GM18508 (cell line): ENCODE data around the gene PTPA.
"Not testable (repeated sequence)": the region's sequence is repeated elsewhere in the genome, so short reads cannot be mapped to it uniquely, and the experiment has no call there.

Experiments
- ATAC-seq: cut with Tn5 transposase; IDR thresholded peaks from one replicate; pipeline ENCODE4 v1.9.1; 2021; ENCODE audit warnings: moderate number of reproducible peaks; ENCODE audit not compliant: insufficient read depth, unreplicated experiment

Gene PTPA

GRCh38 chr9:129108083-129108804 lies 3.0 kb upstream of the PTPA start:
- ATAC-seq: no peak

- ATAC-seq: no peak
Measured at GRCh38 chr9:129108805-129109536, 2.2 kb upstream of the PTPA start.

DNA sequence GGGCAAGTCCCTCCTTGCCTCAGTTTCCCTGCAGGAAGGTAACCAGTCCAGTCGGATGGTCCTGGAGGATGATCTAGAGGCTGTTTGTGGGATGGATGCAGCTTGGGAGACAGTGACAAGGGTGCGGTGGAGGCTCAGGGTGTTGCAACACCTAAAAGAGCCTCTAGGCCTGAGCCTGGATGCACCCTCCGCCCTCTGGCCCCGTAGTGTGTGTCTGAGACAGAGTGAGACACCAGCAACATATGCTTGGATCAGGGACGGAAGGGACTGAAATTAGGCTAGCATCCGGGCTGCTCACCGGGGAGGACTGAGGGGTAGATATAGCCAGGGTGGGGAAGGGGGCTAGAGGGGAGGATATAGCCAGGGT lies 1.7 kb upstream of the PTPA start:
- ATAC-seq: no peak

- no peak for ATAC-seq
Measured at GRCh38 chr9:129109952-129110739, 1.1 kb upstream of the PTPA start.

- ATAC-seq: no peak
Measured at GRCh38 chr9:129111528-129112151, 425 bp downstream of the PTPA start.

DNA sequence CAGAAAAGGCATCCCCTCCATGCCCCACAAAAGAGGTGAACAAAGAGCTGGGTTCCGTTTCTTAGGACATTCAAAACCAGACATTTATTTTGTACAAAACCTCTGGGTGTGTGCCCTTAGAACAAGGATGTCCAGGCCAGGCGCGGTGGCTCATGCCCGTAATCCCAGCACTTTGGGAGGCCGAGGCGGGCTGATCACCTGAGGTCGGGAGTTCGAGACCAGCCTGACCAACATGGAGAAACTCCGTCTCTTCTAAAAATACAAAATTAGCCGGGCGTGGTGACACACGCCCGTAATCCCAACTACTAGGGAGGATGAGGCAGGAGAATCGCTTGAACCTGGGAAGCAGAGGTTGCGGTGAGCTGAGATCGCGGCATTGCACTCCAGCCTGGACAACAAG lies 1.3 kb downstream of the PTPA start:
- ATAC-seq: not testable (repeated sequence)

DNA sequence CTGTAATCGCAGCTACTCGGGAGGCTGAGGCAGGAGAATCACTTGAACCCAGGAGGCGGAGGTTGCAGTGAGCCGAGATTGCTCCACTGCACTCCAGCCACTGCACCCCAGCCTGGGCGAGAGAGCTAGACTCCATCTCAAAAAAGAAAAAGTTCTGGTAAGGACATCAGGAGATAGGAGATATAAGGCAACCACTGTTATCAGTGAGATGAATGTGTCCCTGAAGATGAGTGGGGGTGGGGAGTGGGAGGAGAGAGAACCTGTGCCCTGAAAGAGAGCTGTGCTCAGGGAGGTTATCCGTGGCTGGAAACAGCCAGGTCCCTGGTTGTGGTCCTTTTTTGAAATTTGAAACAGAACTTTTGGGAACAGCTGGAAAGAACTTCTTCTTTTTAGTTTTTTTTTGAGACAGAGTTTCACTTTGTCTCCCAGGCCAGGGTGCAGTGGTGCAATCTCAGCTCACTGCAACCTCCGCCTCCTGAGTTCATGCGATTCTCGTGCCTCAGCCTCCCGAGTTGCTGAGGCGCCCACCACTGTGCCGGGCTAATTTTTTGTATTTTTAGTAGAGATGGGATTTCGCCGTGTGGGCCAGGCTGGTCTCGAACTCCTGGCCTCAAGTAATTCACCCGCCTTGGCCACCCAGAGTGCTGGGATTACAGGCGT lies 2.6 kb downstream of the PTPA start:
- no peak for ATAC-seq

- no peak for ATAC-seq
Measured at GRCh38 chr9:129118799-129119198, 7.6 kb downstream of the PTPA start.

- ATAC-seq: no peak
Measured at GRCh38 chr9:129121483-129121882, 10.3 kb downstream of the PTPA start.

DNA sequence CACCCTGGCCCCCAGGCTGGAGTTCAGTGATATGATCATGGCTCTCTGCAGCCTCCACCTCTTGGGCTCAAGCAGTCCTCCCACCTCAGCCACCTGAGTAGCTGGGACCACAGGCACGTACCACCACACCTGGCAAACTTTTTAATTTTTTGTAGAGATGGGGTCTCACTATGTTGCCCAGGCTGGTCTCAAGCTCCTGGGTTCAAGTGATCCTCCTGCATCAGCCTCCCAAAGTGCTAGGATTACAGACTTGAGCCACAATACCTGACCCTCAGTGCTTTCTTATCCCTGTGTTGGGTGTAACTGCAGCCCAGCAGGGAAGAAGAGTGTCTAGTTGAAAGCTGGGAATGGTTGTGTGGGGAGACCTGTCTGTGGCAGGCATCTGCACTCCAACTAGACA lies 10.9 kb downstream of the PTPA start:
- ATAC-seq: no peak

DNA sequence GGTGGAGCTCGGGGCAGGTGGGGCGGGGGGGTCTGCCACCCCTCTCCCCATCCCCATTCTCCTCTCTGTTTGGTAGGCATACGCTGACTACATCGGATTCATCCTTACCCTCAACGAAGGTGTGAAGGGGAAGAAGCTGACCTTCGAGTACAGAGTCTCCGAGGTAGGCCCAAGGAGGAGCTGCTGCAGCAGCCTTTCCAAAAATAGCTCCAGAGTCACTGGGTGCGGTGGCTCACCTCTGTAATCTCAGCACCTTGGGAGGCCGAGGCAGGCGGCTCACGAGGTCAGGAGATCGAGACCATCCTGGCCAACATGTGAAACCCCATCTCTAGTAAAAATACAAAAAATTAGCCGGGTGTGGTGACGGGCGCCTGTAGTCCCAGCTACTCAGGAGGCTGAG lies 11.8 kb downstream of the PTPA start:
- ATAC-seq: not testable (repeated sequence)

GRCh38 chr9:129124506-129125069 lies 13.4 kb downstream of the PTPA start:
- no peak for ATAC-seq

DNA sequence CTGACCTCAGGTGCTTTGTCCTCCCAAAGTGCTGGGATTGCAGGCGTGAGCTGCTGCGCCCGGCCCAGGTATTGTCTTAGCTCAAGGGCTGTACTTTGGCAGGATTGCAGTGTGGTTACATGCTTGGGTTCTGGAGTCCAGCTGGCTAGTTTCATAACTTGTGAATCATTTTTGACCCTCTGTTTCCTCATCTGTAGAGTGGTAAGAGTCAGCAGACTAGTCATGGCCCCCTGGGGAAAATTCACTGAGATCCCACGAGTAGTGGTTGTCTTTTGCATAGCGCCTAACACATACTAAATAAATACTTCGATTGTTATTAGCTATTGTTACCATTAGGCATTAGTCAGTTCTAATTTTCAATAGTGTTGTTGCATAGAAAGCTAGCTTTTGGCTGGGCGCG lies 14.3 kb downstream of the PTPA start:
- ATAC-seq: no peak

- ATAC-seq: no peak
Measured at GRCh38 chr9:129126749-129127618, 15.8 kb downstream of the PTPA start.

- no peak for ATAC-seq
Measured at GRCh38 chr9:129128689-129129088, 17.5 kb downstream of the PTPA start.

- not testable (repeated sequence) for ATAC-seq
Measured at GRCh38 chr9:129130271-129130670, 19.1 kb downstream of the PTPA start.

DNA sequence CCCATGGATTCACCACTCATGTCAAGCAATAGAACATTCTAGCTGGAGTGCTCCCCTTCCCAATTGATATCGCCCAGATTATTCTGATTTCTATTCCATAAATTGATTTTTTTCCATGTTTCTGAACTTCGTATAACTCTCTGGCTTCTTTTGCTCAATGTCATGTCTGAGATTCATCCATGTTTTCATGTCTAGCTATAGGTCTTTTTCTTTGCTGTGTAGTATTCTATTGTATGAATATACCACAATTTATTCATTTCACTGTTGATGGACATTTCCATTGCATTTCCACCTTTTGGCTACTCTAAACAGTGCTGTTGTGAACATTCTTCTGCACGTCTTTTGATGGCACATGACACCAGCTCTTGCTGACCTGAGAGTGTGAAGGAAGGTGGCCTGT lies 19.6 kb downstream of the PTPA start:
- ATAC-seq: no peak

DNA sequence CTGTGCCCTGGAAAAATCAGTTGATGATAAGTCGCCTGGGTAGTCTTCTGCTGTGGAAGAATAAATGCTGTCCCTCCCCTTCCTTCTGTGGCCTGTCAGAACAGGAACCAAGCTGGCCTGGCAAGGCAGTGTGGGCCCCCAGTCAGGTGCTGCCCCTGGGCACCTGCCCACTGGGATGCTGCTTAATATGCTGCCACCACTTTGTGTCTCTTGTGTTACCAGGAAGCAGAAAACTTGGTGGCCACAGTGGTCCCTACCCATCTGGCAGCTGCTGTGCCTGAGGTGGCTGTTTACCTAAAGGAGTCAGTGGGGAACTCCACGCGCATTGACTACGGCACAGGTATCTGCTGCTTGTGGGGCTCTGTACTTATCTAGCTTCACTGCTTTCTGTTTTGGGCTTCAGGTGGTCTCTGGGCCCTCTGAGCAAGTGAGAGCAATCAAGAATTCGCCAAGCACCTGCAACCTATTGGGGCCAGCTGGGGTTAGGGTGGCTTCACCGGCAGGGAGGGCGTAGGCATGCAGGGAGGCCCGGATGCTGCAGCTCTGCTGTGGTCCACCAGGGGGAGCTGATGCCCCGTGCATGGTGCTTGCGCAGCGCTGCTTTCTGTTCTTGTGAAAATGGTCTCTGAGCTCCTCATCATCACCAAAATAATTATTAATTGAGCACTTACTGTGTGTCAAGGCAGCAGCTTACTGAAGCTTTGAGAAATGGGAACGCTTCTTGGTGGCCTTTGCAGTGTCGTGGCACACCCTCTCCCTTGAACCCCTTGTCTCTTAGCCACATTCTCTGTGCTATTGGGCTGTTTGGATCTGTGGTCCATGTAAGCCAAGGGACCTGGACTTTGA lies 20.3 kb downstream of the PTPA start:
- no peak for ATAC-seq
